Ovary (tissue), 3 donors: ENCODE data around the gene TIPRL.

Source experiments
- CTCF ChIP-seq, 3 donors: fragments of 450-650 bp in 2 of 3; fragments of 200-600 bp in 1 of 3; IDR thresholded peaks; one replicate each; pipeline versions ENCODE4 v1.5.1 to v1.8.0; 2016 to 2022; ENCODE audit warnings: antibody characterized with exemption in 3 of 3, mild to moderate bottlenecking in 1 of 3
- EP300 ChIP-seq: sonication (generic); formaldehyde crosslinking; IDR thresholded peaks from one replicate; pipeline ENCODE4 v1.6.1; 2017; ENCODE audit warnings: antibody characterized with exemption
- POLR2A ChIP-seq: fragments of 450-650 bp; IDR thresholded peaks from one replicate; pipeline ENCODE4 v1.6.1; 2017; ENCODE audit warnings: antibody characterized with exemption, mild to moderate bottlenecking, moderate library complexity
- donor health status: DM: no; HTN: no; CAD: no.

- TF ChIP-seq CTCF (IDR thresholded peaks at IDR 0.05): no peak
- no peak for TF ChIP-seq POLR2A
- no peak for TF ChIP-seq EP300
Observed at GRCh38 chr1:168190403-168190802, 11.6 kb downstream of the TIPRL start.
